ENCODE results near the gene NTM.

GRCh38 chr11:132242632-132243031 lies 872.2 kb downstream of the NTM start:
- TF ChIP-seq POLR2A (IDR thresholded peaks at IDR 0.05) (no peak), CTCF (IDR thresholded peaks at IDR 0.05 in 8 of 11, conservative IDR thresholded peaks at IDR 0.05 in 3 of 11) (no peak), POLR2AphosphoS5 (IDR thresholded peaks at IDR 0.05) (no peak)

Data from spleen (tissue), 7 donors.